WTC11 (cell line): ENCODE measurements around the gene CSTPP1. TPM values are rescaled to one million over a fixed set of nuclear protein-coding genes. Genes with fewer than 3 reads are reported as not detected.

Source experiments
- ATAC-seq: fragments of 200-7000 bp; cut with Tn5 transposase; 2 replicates; pipeline ENCODE4 v1.10.0; 2021; ENCODE audit warnings: mild to moderate bottlenecking, moderate library complexity
- CTCF ChIA-PET: fragments of 300-600 bp; sonication (Branson Sonifier 250); formaldehyde crosslinking; loops from one replicate; lab custom pipeline; 2021; ENCODE audit warnings: antibody characterized with exemption; lab: Charles Lee
- POLR2A ChIA-PET: fragments of 350-600 bp; sonication (Branson Sonifier 250); formaldehyde crosslinking; loops from one replicate; lab custom pipeline; 2021; ENCODE audit warnings: antibody characterized with exemption; lab: Charles Lee
- DNase-seq: peaks from one replicate; pipeline ENCODE4 v3.0.0; 2021; ENCODE audit warnings: low spot score
- H3K27ac Mint-ChIP-seq: 2 replicates; pipeline ENCODE4 v1.8.0; 2021; ENCODE audit warnings: mixed read lengths
- H3K27me3 Mint-ChIP-seq: 2 replicates; pipeline ENCODE4 v1.8.0; 2021; ENCODE audit warnings: low read depth, mild to moderate bottlenecking, moderate library complexity, mixed read lengths
- H3K36me3 Mint-ChIP-seq: 2 replicates; pipeline ENCODE4 v1.8.0; 2021; ENCODE audit warnings: mixed read lengths
- H3K4me1 Mint-ChIP-seq: 2 replicates; pipeline ENCODE4 v1.8.0; 2022; ENCODE audit warnings: mixed read lengths
- H3K4me3 Mint-ChIP-seq: 2 replicates; pipeline ENCODE4 v1.8.0; 2021; ENCODE audit warnings: mild to moderate bottlenecking, moderate library complexity, mixed read lengths
- H3K9me3 Mint-ChIP-seq: 2 replicates; pipeline ENCODE4 v1.8.0; 2021; ENCODE audit warnings: mixed read lengths
- AFF4 ChIP-seq: sonication (generic); formaldehyde crosslinking; IDR thresholded peaks from 2 replicates; pipeline ENCODE4 v1.8.1; 2023; ENCODE audit warnings: mild to moderate bottlenecking, missing genetic modification reagents, borderline replicate concordance
- ARID4B ChIP-seq: sonication (generic); formaldehyde crosslinking; IDR thresholded peaks from 2 replicates; pipeline ENCODE4 v1.8.0; 2023; ENCODE audit warnings: missing genetic modification reagents, mild to moderate bottlenecking, borderline replicate concordance
- CREM ChIP-seq: sonication (generic); formaldehyde crosslinking; IDR thresholded peaks from 2 replicates; pipeline ENCODE4 v1.8.1; 2022; ENCODE audit warnings: mild to moderate bottlenecking, missing genetic modification reagents, moderate library complexity
- E2F4 ChIP-seq: sonication (generic); formaldehyde crosslinking; IDR thresholded peaks from 2 replicates; pipeline ENCODE4 v1.8.1; 2022; ENCODE audit warnings: low read depth, mild to moderate bottlenecking, moderate library complexity, missing genetic modification reagents, borderline replicate concordance
- E2F5 ChIP-seq: sonication (generic); formaldehyde crosslinking; IDR thresholded peaks from 2 replicates; pipeline ENCODE4 v1.8.1; 2022; ENCODE audit warnings: mild to moderate bottlenecking, moderate library complexity, missing genetic modification reagents
- EMX1 ChIP-seq: fragments of 250-450 bp; sonication (Bioruptor Pico); IDR thresholded peaks from 2 replicates; pipeline ENCODE4 v1.8.0; 2021; ENCODE audit warnings: mild to moderate bottlenecking
- FOXP1 ChIP-seq: sonication (generic); formaldehyde crosslinking; IDR thresholded peaks from 2 replicates; pipeline ENCODE4 v1.8.0; 2022; ENCODE audit warnings: missing genetic modification reagents, mild to moderate bottlenecking, moderate library complexity, borderline replicate concordance
- GABPB1 ChIP-seq: sonication (generic); formaldehyde crosslinking; IDR thresholded peaks from 2 replicates; pipeline ENCODE4 v1.8.1; 2023; ENCODE audit warnings: mild to moderate bottlenecking, missing genetic modification reagents
- IRF1 ChIP-seq: sonication (generic); formaldehyde crosslinking; IDR thresholded peaks from 2 replicates; pipeline ENCODE4 v1.8.0; 2023; ENCODE audit warnings: missing genetic modification reagents
- MAX ChIP-seq: sonication (generic); formaldehyde crosslinking; IDR thresholded peaks from 2 replicates; pipeline ENCODE4 v1.8.0; 2022; ENCODE audit warnings: mild to moderate bottlenecking, missing genetic modification reagents
- RELA ChIP-seq: sonication (generic); formaldehyde crosslinking; IDR thresholded peaks from 2 replicates; pipeline ENCODE4 v1.8.1; 2022; ENCODE audit warnings: missing genetic modification reagents, mild to moderate bottlenecking, borderline replicate concordance
- TP53 ChIP-seq: sonication (generic); formaldehyde crosslinking; IDR thresholded peaks from 2 replicates; pipeline ENCODE4 v1.8.1; 2023; ENCODE audit warnings: mild to moderate bottlenecking, missing genetic modification reagents
- USF2 ChIP-seq: sonication (generic); formaldehyde crosslinking; IDR thresholded peaks from 2 replicates; pipeline ENCODE4 v1.8.1; 2023; ENCODE audit warnings: mild to moderate bottlenecking, missing genetic modification reagents, moderate library complexity
- total RNA-seq: library from RNA; stranded (reverse); gene quantifications from 3 replicates; pipeline ENCODE4 v1.2.3, GENCODE V29; 2021

Gene CSTPP1
- total RNA-seq, 1 experiment from 2014 or later = 23.6 TPM

- ATAC-seq = peak; percentile 34
- Mint-ChIP-seq H3K27ac (peak overlapping the region; percentile 98), H3K4me3 (peak overlapping the region; percentile 88), H3K9me3 (no peaks in the 10 kb centered on the region), H3K4me1 (peaks cover 16% of the 10 kb centered on the region), H3K27me3 (no peaks in the 10 kb centered on the region), H3K36me3 (peaks cover 22% of the 10 kb centered on the region)
- CTCF ChIA-PET = interaction anchor here (0.5 to 5.7 kb wide), 17 partner anchors 10 to 442 kb away, joined by 3 to 93 read pairs (median 4); partner anchors contain the start of genes ACP2, DDB2, NR1H3 and PACSIN3
- TF ChIP-seq EMX1 (CRISPR knock-in tag) (no peak), MAX (CRISPR knock-in tag) (peak; percentile 29; the same call in 1 of the 2 replicates), E2F5 (CRISPR knock-in tag) (0 out of 2 replicates have a peak, but pooled peaks have one; percentile 1), CREM (CRISPR knock-in tag) (no peak), ARID4B (CRISPR knock-in tag) (0 out of 2 replicates have a peak, but pooled peaks have one; percentile 59)
- DNase-seq = peak; percentile 60
- POLR2A ChIA-PET = interaction anchor here (0.7 to 2.9 kb wide), 4 partner anchors 10 to 71 kb away, joined by 3 to 18 read pairs (median 7); partner anchors contain the start of genes ACP2 and DDB2
Measured at GRCh38 chr11:47177229-47177845, 240.8 kb downstream of the CSTPP1 start.

- ATAC-seq = no peak
- no peak for DNase-seq
- CTCF ChIA-PET = interaction anchor here (0.5 to 5.7 kb wide), 18 partner anchors 9 to 443 kb away, joined by 3 to 93 read pairs (median 4); partner anchors contain the start of genes ACP2, DDB2, NR1H3 and PACSIN3
- peaks cover 17% of the 10 kb centered on the region for H3K36me3 Mint-ChIP-seq
- 0 out of 2 replicates have a peak, but pooled peaks have one; percentile 45 for TF ChIP-seq GABPB1 (CRISPR knock-in tag)
- no peak for TF ChIP-seq IRF1 (CRISPR knock-in tag)
- peak; percentile 62; the same call in 1 of the 2 replicates for TF ChIP-seq RELA (CRISPR knock-in tag)
- TF ChIP-seq, all 79 proteins: peak for 2
- Mint-ChIP-seq H3K27ac (peak overlapping the region; percentile 98), H3K9me3 (no peaks in the 10 kb centered on the region), H3K4me1 (peaks cover 16% of the 10 kb centered on the region), H3K4me3 (peak overlapping the region; percentile 88), H3K27me3 (no peaks in the 10 kb centered on the region)
- POLR2A ChIA-PET = interaction anchor here (0.6 to 2.9 kb wide), 5 partner anchors 9 to 71 kb away, joined by 3 to 18 read pairs (median 6); partner anchors contain the start of genes ACP2 and DDB2
Measured at GRCh38 chr11:47177846-47178245, 241.3 kb downstream of the CSTPP1 start.

GRCh38 chr11:47178316-47178715, 241.8 kb downstream of the CSTPP1 start:
- H3K9me3 Mint-ChIP-seq = no peaks in the 10 kb centered on the region
- H3K36me3 Mint-ChIP-seq = peaks cover 13% of the 10 kb centered on the region; the same call in 1 of the 2 replicates
- no peak for ATAC-seq
- CTCF ChIA-PET = interaction anchor here (0.8 to 5.7 kb wide), 14 partner anchors 9 to 443 kb away, joined by 3 to 93 read pairs (median 4); partner anchors contain the start of genes ACP2, DDB2, NR1H3 and PACSIN3
- POLR2A ChIA-PET = interaction anchor here (0.6 to 2.9 kb wide), 4 partner anchors 9 to 36 kb away, joined by 3 to 18 read pairs (median 7); partner anchors contain the start of gene DDB2
- H3K27ac Mint-ChIP-seq = no peak overlapping the region
- peaks cover 16% of the 10 kb centered on the region for H3K4me1 Mint-ChIP-seq
- H3K27me3 Mint-ChIP-seq = no peaks in the 10 kb centered on the region
- DNase-seq = no peak
- no peak overlapping the region for H3K4me3 Mint-ChIP-seq
- no peak for TF ChIP-seq FOXP1
- TF ChIP-seq AFF4 (CRISPR knock-in tag) = no peak
- no peak for TF ChIP-seq E2F4 (CRISPR knock-in tag)
- no peak for TF ChIP-seq TP53
- TF ChIP-seq USF2 (CRISPR knock-in tag) = no peak
